ENCODE measurements around the gene PLPP4. TPM values are rescaled to one million over a fixed set of nuclear protein-coding genes. Genes with fewer than 3 reads are reported as not detected.

The PLPP4 gene
- total and polyA plus RNA-seq, 2 of the 13 experiments (the other 11 are each of a cell fraction or from before 2014, with no cell fraction given): not detected

- Histone ChIP-seq H3K27me3 (ENCODE audit: control insufficient read depth in 1 of 2, insufficient read depth in 2 of 2, low read length in 2 of 2) (no peaks in the 10 kb centered on the region; a peak in 1 of 5 replicates), H3K27ac (ENCODE audit: extremely low read length, insufficient read depth, low read length) (no peak overlapping the region), H3K9ac (ENCODE audit: insufficient read depth, low read depth, low read length) (no peak overlapping the region), H2AFZ (ENCODE audit: low read length) (no peak overlapping the region), H3K9me3 (ENCODE audit: low read length) (no peaks in the 10 kb centered on the region), H3K4me3 (replicated peaks in 1 of 3; ENCODE audit: insufficient read depth in 1 of 3, low read depth in 2 of 3, low read length in 3 of 3) (no peak overlapping the region), H3K79me2 (ENCODE audit: insufficient read depth, low read length) (no peaks in the 10 kb centered on the region), H3K4me2 (ENCODE audit: low read depth, low read length) (no peak overlapping the region), H3K4me1 (ENCODE audit: insufficient read depth, low read length) (no peaks in the 10 kb centered on the region), H4K20me1 (ENCODE audit: insufficient read depth, low read length) (no peaks in the 10 kb centered on the region), H3K36me3 (replicated peaks in 1 of 2; ENCODE audit: control insufficient read depth in 1 of 2, insufficient read depth in 2 of 2, low read length in 2 of 2) (no peaks in the 10 kb centered on the region)
- DNase-seq (ENCODE audit: low spot score) (no peak), FAIRE-seq (no peak), ATAC-seq (no peak)
- CTCF ChIA-PET (ENCODE audit: low intra/inter-chr PET ratio, low total read pairs): no interaction called here
- POLR2A ChIA-PET: no interaction called here
- TF ChIP-seq, protein P1, sequence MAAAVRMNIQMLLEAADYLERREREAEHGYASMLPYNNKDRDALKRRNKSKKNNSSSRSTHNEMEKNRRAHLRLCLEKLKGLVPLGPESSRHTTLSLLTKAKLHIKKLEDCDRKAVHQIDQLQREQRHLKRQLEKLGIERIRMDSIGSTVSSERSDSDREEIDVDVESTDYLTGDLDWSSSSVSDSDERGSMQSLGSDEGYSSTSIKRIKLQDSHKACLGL (CRISPR knock-in tag; IDR thresholded peaks at IDR 0.05): no peak
- TF ChIP-seq ATF7 (IDR thresholded peaks at IDR 0.05) (no peak), ATF7 (CRISPR knock-in tag; IDR thresholded peaks at IDR 0.05) (no peak), PPARG (CRISPR knock-in tag; conservative IDR thresholded peaks at IDR 0.05) (no peak), ONECUT2 (CRISPR knock-in tag; IDR thresholded peaks at IDR 0.05) (no peak), TFAP4 (IDR thresholded peaks at IDR 0.05; ENCODE audit: borderline replicate concordance, low read depth) (no peak), HOMEZ (CRISPR knock-in tag; IDR thresholded peaks at IDR 0.05; ENCODE audit: low read depth) (no peak), ZNF296 (CRISPR knock-in tag; conservative IDR thresholded peaks at IDR 0.05) (no peak)
- TF ChIP-seq, protein P2, sequence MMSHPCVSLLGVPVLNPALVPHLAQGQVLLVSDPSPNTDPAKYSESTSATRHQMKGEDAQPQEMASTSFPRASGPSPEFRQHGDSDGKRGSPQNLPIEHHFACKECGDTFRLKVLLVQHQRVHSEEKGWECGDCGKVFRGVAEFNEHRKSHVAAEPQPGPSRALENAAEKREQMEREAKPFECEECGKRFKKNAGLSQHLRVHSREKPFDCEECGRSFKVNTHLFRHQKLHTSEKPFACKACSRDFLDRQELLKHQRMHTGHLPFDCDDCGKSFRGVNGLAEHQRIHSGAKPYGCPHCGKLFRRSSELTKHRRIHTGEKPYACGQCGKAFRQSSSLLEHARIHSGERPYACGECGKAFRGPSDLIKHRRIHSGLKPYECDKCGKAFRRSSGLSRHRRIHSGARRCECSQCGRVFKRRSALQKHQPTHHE (CRISPR knock-in tag; IDR thresholded peaks at IDR 0.05; ENCODE audit: borderline replicate concordance): no peak
- in situ Hi-C loops (cut with HindIII; ENCODE audit: extremely low pct_ligation_motif_present, low pct_unique_long_range_greater_than_20kb): no loop called here
- intact Hi-C loops (cut with micrococcal nuclease; ENCODE audit: unreplicated experiment): no loop called here
- 13% methylated on average over 4 of the region's 4 CpGs for WGBS (ENCODE audit: low lambda C conversion rate)
- BruUV-seq (replicated peaks): no TSS peak
Measured at GRCh38 chr10:120505866-120506265, 48.8 kb downstream of the PLPP4 start.

Measured in HepG2 (cell line).